Activated T-cell treated with anti-CD3 and anti-CD28 coated beads, Interleukin-2, amount 50 U/mL, for 48 hours (primary cell): ENCODE data around the gene SHC1.
A peak's percentile ranks its signal among the peaks of the same experiment; 100 is the strongest.
"Not testable (repeated sequence)": the region's sequence is repeated elsewhere in the genome, so short reads cannot be mapped to it uniquely, and the experiment has no call there.

ENCODE experiments used
- DNase-seq, 2 experiments: peaks; one replicate each; pipeline ENCODE4 v3.0.0-alpha.2; 2020

SHC1 gene

GRCh38 chr1:154995301-154995983 is 24.9 kb upstream of the SHC1 start:
- DNase-seq = not testable (repeated sequence)

- DNase-seq = no peak
These were observed 24.0 kb upstream of the SHC1 start for GRCh38 chr1:154994591-154994990.

- no peak for DNase-seq
These were observed 23.7 kb upstream of the SHC1 start for GRCh38 chr1:154994269-154994587.

- no peak for DNase-seq
These were observed 23.2 kb upstream of the SHC1 start, which contains the start of gene LENEP for GRCh38 chr1:154993572-154994268. TSS of gene LENEP (plus strand) at chr1:154993586. CDS start at chr1:154993608, 22 bp downstream.

GRCh38 chr1:154992721-154993571 is 22.4 kb upstream of the SHC1 start:
- no peak for DNase-seq

- DNase-seq = no peak
These were observed 19.7 kb upstream of the SHC1 start for GRCh38 chr1:154990276-154990675.

GRCh38 chr1:154989195-154989860 is 18.8 kb upstream of the SHC1 start:
- DNase-seq = no peak

GRCh38 chr1:154988058-154988954 is 17.8 kb upstream of the SHC1 start:
- DNase-seq = no peak

GRCh38 chr1:154987326-154987725 is 16.8 kb upstream of the SHC1 start:
- no peak for DNase-seq

GRCh38 chr1:154986736-154987135 is 16.2 kb upstream of the SHC1 start:
- DNase-seq = not testable (repeated sequence)

- DNase-seq = no peak
These were observed 13.4 kb upstream of the SHC1 start for GRCh38 chr1:154983776-154984466.

- peak; percentile 97 for DNase-seq
These were observed 12.5 kb upstream of the SHC1 start, which contains the start of gene FLAD1 for GRCh38 chr1:154982897-154983648. TSS of gene FLAD1 (plus strand) at chr1:154983344. CDS start at chr1:154983695, 351 bp downstream.

- DNase-seq = no peak
These were observed 11.8 kb upstream of the SHC1 start for GRCh38 chr1:154982341-154982740.

GRCh38 chr1:154978360-154978759 is 7.8 kb upstream of the SHC1 start:
- no peak for DNase-seq

GRCh38 chr1:154977762-154978161 is 7.2 kb upstream of the SHC1 start:
- DNase-seq = not testable (repeated sequence)

GRCh38 chr1:154975409-154976059 is 5.0 kb upstream of the SHC1 start:
- DNase-seq = peak; percentile 78 to 79

- DNase-seq = peak; percentile 97 to 98
These were observed 4.4 kb upstream of the SHC1 start for GRCh38 chr1:154974808-154975408.

GRCh38 chr1:154974102-154974807 is 3.7 kb upstream of the SHC1 start, which contains the start of gene CKS1B:
TSS of gene CKS1B (plus strand) at chr1:154974681. CDS start at chr1:154974746, 65 bp downstream.
- peak; percentile 97 for DNase-seq
